GM12878 (cell line): ENCODE measurements around the gene PPP6R1. TPM values are rescaled to one million over a fixed set of nuclear protein-coding genes. Genes with fewer than 3 reads are reported as not detected.

Experiments used
- ATAC-seq: fragments of 200-7000 bp; cut with Tn5 transposase; 3 replicates; pipeline ENCODE4 v1.9.1; 2020; ENCODE audit warnings: mild to moderate bottlenecking, moderate library complexity
- BruUV-seq: library from RNA; stranded (reverse); fragments of 400-500 nt; replicated peaks from 2 replicates; lab custom pipeline; 2021; lab: Mats Ljungman, UMichigan
- CTCF ChIA-PET: fragments of 300-600 bp; sonication (Branson Sonifier 250); formaldehyde crosslinking; extraction: SDS; loops from one replicate; lab custom pipeline; 2021; ENCODE audit warnings: inconsistent platforms; lab: Yijun Ruan, JAX
- POLR2A ChIA-PET: fragments of 350-600 bp; formaldehyde crosslinking; extraction: SDS; loops from one replicate; lab custom pipeline; 2021; ENCODE audit warnings: inconsistent platforms; lab: Charles Lee
- RAD21 ChIA-PET: fragments of 300-600 bp; sonication (Branson Sonifier 250); formaldehyde crosslinking; loops from one replicate; lab custom pipeline; 2023; ENCODE audit warnings: antibody characterized with exemption; ENCODE audit not compliant: unreplicated experiment; lab: Charles Lee
- SMC1A ChIA-PET: fragments of 300-600 bp; sonication (Branson Sonifier 250); formaldehyde crosslinking; loops from one replicate; lab custom pipeline; 2023; ENCODE audit not compliant: unreplicated experiment, uncharacterized antibody; lab: Charles Lee
- DNase-seq: peaks from one replicate; pipeline ENCODE4 v3.0.0-alpha.2; 2011; ENCODE audit warnings: low read depth, low spot score
- FAIRE-seq: peaks from 3 replicates; lab custom pipeline; 2011; peaks lifted over from hg19 to GRCh38; lab: Jason Lieb, UNC
- H2AFZ ChIP-seq: 2 replicates; pipeline ENCODE4 v1.6.0; 2011; ENCODE audit warnings: low read depth, low read length, control low read depth; ENCODE audit not compliant: control insufficient read depth
- H3K27ac ChIP-seq: 2 replicates; pipeline ENCODE4 v1.5.1; 2011; ENCODE audit warnings: control low read depth; ENCODE audit not compliant: control insufficient read depth, insufficient read depth
- H3K27me3 ChIP-seq, 2 experiments: replicated peaks in 1 of 2; 2 replicates each; pipeline versions ENCODE4 v1.6.0 to v1.6.1; 2011; ENCODE audit warnings: low read length in 1 of 2; ENCODE audit not compliant: control insufficient read depth in 2 of 2, insufficient read depth in 2 of 2
- H3K36me3 ChIP-seq, 2 experiments: 2 replicates each; pipeline ENCODE4 v1.5.1; 2011; ENCODE audit warnings: low read length in 1 of 2; ENCODE audit not compliant: control insufficient read depth in 2 of 2, insufficient read depth in 2 of 2
- H3K4me1 ChIP-seq: 2 replicates; pipeline ENCODE4 v1.6.1; 2011; ENCODE audit warnings: mild to moderate bottlenecking, low read length, moderate library complexity, mixed read lengths; ENCODE audit not compliant: control insufficient read depth, insufficient read depth
- H3K4me2 ChIP-seq: 2 replicates; pipeline ENCODE4 v1.6.0; 2011; ENCODE audit warnings: control low read depth; ENCODE audit not compliant: control insufficient read depth, insufficient read depth
- H3K4me3 ChIP-seq: fragments of 200-600 bp; sonication (generic); 2 replicates; pipeline ENCODE4 v1.5.1; 2016
- H3K79me2 ChIP-seq: 2 replicates; pipeline ENCODE4 v1.6.0; 2011; ENCODE audit warnings: low read length; ENCODE audit not compliant: control insufficient read depth, insufficient read depth
- H3K9ac ChIP-seq: 2 replicates; pipeline ENCODE4 v1.8.0; 2011; ENCODE audit warnings: low read length, control low read depth, mixed read lengths; ENCODE audit not compliant: control insufficient read depth, insufficient read depth
- H3K9me3 ChIP-seq: replicated peaks from 3 replicates; pipeline ENCODE4 v1.5.1; 2011; ENCODE audit warnings: mild to moderate bottlenecking, low read length; ENCODE audit not compliant: control insufficient read depth, insufficient read depth
- H4K20me1 ChIP-seq: 2 replicates; pipeline ENCODE4 v1.6.0; 2011; ENCODE audit not compliant: control insufficient read depth, insufficient read depth
- ATF2 ChIP-seq: IDR thresholded peaks from 2 replicates; pipeline ENCODE4 v1.6.1; 2012; ENCODE audit warnings: low read length, inconsistent platforms
- ATF7 ChIP-seq: fragments of 450-650 bp; IDR thresholded peaks from 2 replicates; pipeline ENCODE4 v1.6.1; 2016; ENCODE audit warnings: low read depth, mild to moderate bottlenecking
- CHD2 ChIP-seq: IDR thresholded peaks from 2 replicates; pipeline ENCODE4 v1.6.1; 2011; ENCODE audit warnings: low read depth, low read length, improper control_type of control experiment, borderline replicate concordance
- HCFC1 ChIP-seq: fragments of 150-350 bp; IDR thresholded peaks from 2 replicates; pipeline ENCODE4 v1.6.1; 2014; ENCODE audit warnings: low read length
- HDGF ChIP-seq: fragments of 450-650 bp; IDR thresholded peaks from 2 replicates; pipeline ENCODE4 v1.6.1; 2016; ENCODE audit warnings: antibody characterized with exemption
- HSF1 ChIP-seq: fragments of 150-350 bp; IDR thresholded peaks from 2 replicates; pipeline ENCODE4 v1.6.1; 2014; ENCODE audit warnings: mild to moderate bottlenecking, low read depth, low read length
- JUNB ChIP-seq: IDR thresholded peaks from 2 replicates; pipeline ENCODE4 v1.6.1; 2016; ENCODE audit warnings: antibody characterized with exemption, mild to moderate bottlenecking
- MTA2 ChIP-seq: fragments of 450-650 bp; IDR thresholded peaks from 2 replicates; pipeline ENCODE4 v1.6.1; 2016; ENCODE audit warnings: low read depth, mild to moderate bottlenecking, moderate library complexity
- MYB ChIP-seq: fragments of 150-350 bp; IDR thresholded peaks from 2 replicates; pipeline ENCODE4 v1.6.1; 2014; ENCODE audit warnings: mild to moderate bottlenecking, low read depth, low read length, borderline replicate concordance
- NBN ChIP-seq: fragments of 450-650 bp; IDR thresholded peaks from 2 replicates; pipeline ENCODE4 v1.6.1; 2016
- NKRF ChIP-seq: fragments of 450-650 bp; conservative IDR thresholded peaks from 2 replicates; pipeline ENCODE4 v1.6.1; 2017; ENCODE audit warnings: mild to moderate bottlenecking, moderate library complexity
- PAX8 ChIP-seq: fragments of 450-650 bp; IDR thresholded peaks from 2 replicates; pipeline ENCODE4 v1.6.1; 2017; ENCODE audit warnings: mild to moderate bottlenecking, moderate library complexity
- RBBP5 ChIP-seq: fragments of 200-600 bp; sonication (generic); conservative IDR thresholded peaks from 2 replicates; pipeline ENCODE4 v1.6.1; 2016
- RELA ChIP-seq: fragments of 450-650 bp; IDR thresholded peaks from 2 replicates; pipeline ENCODE4 v1.8.0; 2014; ENCODE audit warnings: borderline replicate concordance; ENCODE audit not compliant: partially characterized antibody
- RFX5 ChIP-seq: IDR thresholded peaks from 2 replicates; pipeline ENCODE4 v1.6.1; 2011; ENCODE audit warnings: low read depth, low read length, improper control_type of control experiment
- SKIL ChIP-seq: fragments of 450-650 bp; IDR thresholded peaks from 2 replicates; pipeline ENCODE4 v1.6.1; 2017; ENCODE audit warnings: mild to moderate bottlenecking, low read depth, inconsistent platforms; ENCODE audit not compliant: poor library complexity, severe bottlenecking
- ZZZ3 ChIP-seq: IDR thresholded peaks from 2 replicates; pipeline ENCODE4 v1.6.1; 2011; ENCODE audit warnings: low read depth; ENCODE audit not compliant: control insufficient read depth, insufficient read length
- WGBS: methylation state at CpG from one replicate; pipeline ENCODE4 v1.1.6; 2016; ENCODE audit warnings: low lambda C conversion rate; ENCODE audit not compliant: insufficient replicate concordance, insufficient coverage; ENCODE audit errors: missing lambda C conversion rate; 5-methylcytosine and 5-hydroxymethylcytosine counted together
- in situ Hi-C: fragments of 300-500 bp; cut with MboI; formaldehyde crosslinking; loops from 9 replicates; pipeline ENCODE4 v1.14.3; 2018; ENCODE audit warnings: mixed read lengths
- intact Hi-C: fragments of 100-400 bp; cut with micrococcal nuclease; formaldehyde crosslinking; loops from one replicate; pipeline ENCODE4 v1.14.2; 2022; ENCODE audit not compliant: unreplicated experiment
- polyA plus RNA-seq, 11 experiments: library from polyadenylated mRNA; depleted of rRNA in 4 of 11; unstranded in 6 of 11; stranded (reverse) in 5 of 11; fragments of >200 nt; fragmentation: Nextera tagmentation in 4 of 11; fragmentation: Illumina TruSeq in 1 of 11; extraction: Ambion mirVana in 4 of 11; extraction: Trizol in 1 of 11; gene quantifications; 1 replicate in 1 of 11; 2 replicates in 10 of 11; pipeline versions ENCODE4 v1.2.1 to v1.2.3, GENCODE V29; 2011 to 2016; ENCODE audit warnings: inconsistent platforms in 2 of 11, missing spikeins in 2 of 11, low read depth in 1 of 11
- total RNA-seq, 4 experiments: library from RNA; depleted of rRNA in 3 of 4; stranded (reverse); fragments of >200 nt in 3 of 4; fragmentation: Illumina TruSeq in 1 of 4; extraction: Trizol in 1 of 4; gene quantifications; 2 replicates each; pipeline versions ENCODE4 v1.2.1 to v1.2.3, GENCODE V29; 2013 to 2021
- TF ChIP-seq, protein P1 (sequence below): IDR thresholded peaks from 2 replicates; pipeline ENCODE4 v1.6.1; 2011; ENCODE audit warnings: low read depth, mild to moderate bottlenecking, low read length, moderate library complexity, borderline replicate concordance; ENCODE audit errors: extremely low read depth

Gene PPP6R1
- total and polyA plus RNA-seq, 10 of the 15 experiments (the other 5 are each of a cell fraction or from before 2014, with no cell fraction given) = 0.80 to 173 (median 63.7) TPM

DNA sequence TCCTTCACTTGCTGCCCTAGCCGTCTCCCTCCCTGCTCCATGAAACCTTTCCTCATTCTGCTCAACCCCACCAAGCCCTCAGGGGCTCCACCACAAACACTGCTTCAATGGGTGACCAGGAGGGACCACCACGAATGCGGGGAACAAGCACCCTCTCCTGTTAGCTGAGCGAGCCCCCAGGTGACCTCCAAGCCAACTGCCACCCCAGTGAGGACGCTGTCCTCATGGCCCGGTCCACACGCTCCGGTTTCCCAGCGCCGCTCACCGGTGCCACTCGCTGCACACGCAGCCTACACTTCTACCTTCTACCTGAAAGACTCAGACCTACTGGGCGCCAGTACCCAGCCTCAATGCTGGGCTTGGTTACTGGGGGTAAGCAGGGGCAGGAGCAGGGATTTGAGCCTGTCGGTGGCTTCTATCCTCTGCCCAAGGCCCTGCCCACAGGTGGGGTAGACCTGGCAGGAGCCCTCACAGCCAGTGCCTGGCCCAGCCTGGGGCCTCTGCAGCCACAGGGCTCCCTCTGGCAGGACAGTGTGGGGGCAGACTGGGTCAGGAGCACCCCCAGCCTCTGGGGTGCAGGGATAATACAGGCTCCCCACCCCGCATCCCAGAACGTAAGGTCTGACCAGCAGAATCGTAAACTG lies 29.6 kb downstream of the PPP6R1 start:
- no peak overlapping the region for H2AFZ ChIP-seq
- intact Hi-C loops = no loop called here
- no peak overlapping the region for H3K27ac ChIP-seq
- no peaks in the 10 kb centered on the region for H3K79me2 ChIP-seq
- no peak for FAIRE-seq
- TF ChIP-seq ATF7 = no peak
- no peak for TF ChIP-seq HDGF
- TF ChIP-seq RBBP5 = no peak
- TF ChIP-seq NKRF = no peak
- TF ChIP-seq NBN = no peak
- TF ChIP-seq HCFC1 = no peak
- TF ChIP-seq MYB = no peak
- no peak for TF ChIP-seq HSF1
- no peak for TF ChIP-seq ATF2
- no peak for TF ChIP-seq SKIL
- TF ChIP-seq, protein P1, sequence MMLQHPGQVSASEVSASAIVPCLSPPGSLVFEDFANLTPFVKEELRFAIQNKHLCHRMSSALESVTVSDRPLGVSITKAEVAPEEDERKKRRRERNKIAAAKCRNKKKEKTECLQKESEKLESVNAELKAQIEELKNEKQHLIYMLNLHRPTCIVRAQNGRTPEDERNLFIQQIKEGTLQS = no peak
- TF ChIP-seq MTA2 = no peak
- no peak for TF ChIP-seq ZZZ3
- TF ChIP-seq RFX5 = no peak
- TF ChIP-seq CHD2 = no peak
- no peak for TF ChIP-seq RELA
- no peak for TF ChIP-seq JUNB
- no peak for TF ChIP-seq PAX8
- TF ChIP-seq, all 136 proteins: peak for 0
- H3K4me2 ChIP-seq = no peak overlapping the region
- no peak overlapping the region for H3K9ac ChIP-seq
- SMC1A ChIA-PET = no interaction called here
- in situ Hi-C loops = no loop called here
- no peak for DNase-seq
- POLR2A ChIA-PET = no interaction called here
- CTCF ChIA-PET = no interaction called here
- 93% methylated on average over 18 of the region's 18 CpGs for whole genome bisulfite sequencing
- no peak overlapping the region for H3K4me3 ChIP-seq
- peaks cover 3% of the 10 kb centered on the region; the same call in 1 of the 2 replicates for H4K20me1 ChIP-seq
- no peaks in the 10 kb centered on the region for H3K4me1 ChIP-seq
- no TSS peak for BruUV-seq
- H3K9me3 ChIP-seq = no peaks in the 10 kb centered on the region
- H3K27me3 ChIP-seq = no peaks in the 10 kb centered on the region
- RAD21 ChIA-PET = no interaction called here
- peaks cover 11 to 41% of the 10 kb centered on the region in 2 experiments; a peak in 3 of 4 replicates for H3K36me3 ChIP-seq
- ATAC-seq = no peak
